GM12878 (cell line): Measurements from ENCODE around the gene MBNL1. TPM values are rescaled to one million over a fixed set of nuclear protein-coding genes. Genes with fewer than 3 reads are reported as not detected.

Source experiments
- ATAC-seq: fragments of 200-7000 bp; cut with Tn5 transposase; 3 replicates; pipeline ENCODE4 v1.9.1; 2020; ENCODE audit warnings: mild to moderate bottlenecking, moderate library complexity
- BruUV-seq: library from RNA; stranded (reverse); fragments of 400-500 nt; replicated peaks from 2 replicates; lab custom pipeline; 2021; lab: Mats Ljungman, UMichigan
- CTCF ChIA-PET: fragments of 300-600 bp; sonication (Branson Sonifier 250); formaldehyde crosslinking; extraction: SDS; loops from one replicate; lab custom pipeline; 2021; ENCODE audit warnings: inconsistent platforms; lab: Yijun Ruan, JAX
- POLR2A ChIA-PET: fragments of 350-600 bp; formaldehyde crosslinking; extraction: SDS; loops from one replicate; lab custom pipeline; 2021; ENCODE audit warnings: inconsistent platforms; lab: Charles Lee
- RAD21 ChIA-PET: fragments of 300-600 bp; sonication (Branson Sonifier 250); formaldehyde crosslinking; loops from one replicate; lab custom pipeline; 2023; ENCODE audit warnings: antibody characterized with exemption; ENCODE audit not compliant: unreplicated experiment; lab: Charles Lee
- SMC1A ChIA-PET: fragments of 300-600 bp; sonication (Branson Sonifier 250); formaldehyde crosslinking; loops from one replicate; lab custom pipeline; 2023; ENCODE audit not compliant: unreplicated experiment, uncharacterized antibody; lab: Charles Lee
- DNase-seq: peaks from one replicate; pipeline ENCODE4 v3.0.0-alpha.2; 2011; ENCODE audit warnings: low read depth, low spot score
- FAIRE-seq: peaks from 3 replicates; lab custom pipeline; 2011; peaks lifted over from hg19 to GRCh38; lab: Jason Lieb, UNC
- H2AFZ ChIP-seq: 2 replicates; pipeline ENCODE4 v1.6.0; 2011; ENCODE audit warnings: low read depth, low read length, control low read depth; ENCODE audit not compliant: control insufficient read depth
- H3K27ac ChIP-seq: 2 replicates; pipeline ENCODE4 v1.5.1; 2011; ENCODE audit warnings: control low read depth; ENCODE audit not compliant: control insufficient read depth, insufficient read depth
- H3K27me3 ChIP-seq, 2 experiments: replicated peaks in 1 of 2; 2 replicates each; pipeline versions ENCODE4 v1.6.0 to v1.6.1; 2011; ENCODE audit warnings: low read length in 1 of 2; ENCODE audit not compliant: control insufficient read depth in 2 of 2, insufficient read depth in 2 of 2
- H3K36me3 ChIP-seq, 2 experiments: 2 replicates each; pipeline ENCODE4 v1.5.1; 2011; ENCODE audit warnings: low read length in 1 of 2; ENCODE audit not compliant: control insufficient read depth in 2 of 2, insufficient read depth in 2 of 2
- H3K4me1 ChIP-seq: 2 replicates; pipeline ENCODE4 v1.6.1; 2011; ENCODE audit warnings: mild to moderate bottlenecking, low read length, moderate library complexity, mixed read lengths; ENCODE audit not compliant: control insufficient read depth, insufficient read depth
- H3K4me2 ChIP-seq: 2 replicates; pipeline ENCODE4 v1.6.0; 2011; ENCODE audit warnings: control low read depth; ENCODE audit not compliant: control insufficient read depth, insufficient read depth
- H3K4me3 ChIP-seq: fragments of 200-600 bp; sonication (generic); 2 replicates; pipeline ENCODE4 v1.5.1; 2016
- H3K79me2 ChIP-seq: 2 replicates; pipeline ENCODE4 v1.6.0; 2011; ENCODE audit warnings: low read length; ENCODE audit not compliant: control insufficient read depth, insufficient read depth
- H3K9ac ChIP-seq: 2 replicates; pipeline ENCODE4 v1.8.0; 2011; ENCODE audit warnings: low read length, control low read depth, mixed read lengths; ENCODE audit not compliant: control insufficient read depth, insufficient read depth
- H3K9me3 ChIP-seq: replicated peaks from 3 replicates; pipeline ENCODE4 v1.5.1; 2011; ENCODE audit warnings: mild to moderate bottlenecking, low read length; ENCODE audit not compliant: control insufficient read depth, insufficient read depth
- H4K20me1 ChIP-seq: 2 replicates; pipeline ENCODE4 v1.6.0; 2011; ENCODE audit not compliant: control insufficient read depth, insufficient read depth
- EGR1 ChIP-seq, 2 experiments: IDR thresholded peaks; 1 replicate in 1 of 2; 2 replicates in 1 of 2; pipeline ENCODE4 v1.6.1; 2011 to 2012; ENCODE audit warnings: low read depth in 2 of 2, low read length in 2 of 2, borderline replicate concordance in 1 of 2, mild to moderate bottlenecking in 1 of 2, moderate library complexity in 1 of 2
- RBBP5 ChIP-seq: fragments of 200-600 bp; sonication (generic); conservative IDR thresholded peaks from 2 replicates; pipeline ENCODE4 v1.6.1; 2016
- SREBF1 ChIP-seq: IDR thresholded peaks from 2 replicates; pipeline ENCODE4 v1.6.1; 2012; ENCODE audit warnings: mild to moderate bottlenecking, low read length
- TCF3 ChIP-seq: IDR thresholded peaks from 2 replicates; pipeline ENCODE4 v1.6.1; 2012; ENCODE audit warnings: low read depth, mild to moderate bottlenecking, low read length, borderline replicate concordance; ENCODE audit not compliant: insufficient read depth
- ZBTB40 ChIP-seq: fragments of 450-650 bp; IDR thresholded peaks from 2 replicates; pipeline ENCODE4 v1.6.1; 2016; ENCODE audit warnings: mild to moderate bottlenecking, moderate library complexity, borderline replicate concordance
- ZNF217 ChIP-seq: fragments of 450-650 bp; IDR thresholded peaks from 2 replicates; pipeline ENCODE4 v1.6.1; 2017; ENCODE audit warnings: antibody characterized with exemption, mild to moderate bottlenecking
- WGBS: methylation state at CpG from one replicate; pipeline ENCODE4 v1.1.6; 2016; ENCODE audit warnings: low lambda C conversion rate; ENCODE audit not compliant: insufficient replicate concordance, insufficient coverage; ENCODE audit errors: missing lambda C conversion rate; 5-methylcytosine and 5-hydroxymethylcytosine counted together
- in situ Hi-C: fragments of 300-500 bp; cut with MboI; formaldehyde crosslinking; loops from 9 replicates; pipeline ENCODE4 v1.14.3; 2018; ENCODE audit warnings: mixed read lengths
- intact Hi-C: fragments of 100-400 bp; cut with micrococcal nuclease; formaldehyde crosslinking; loops from one replicate; pipeline ENCODE4 v1.14.2; 2022; ENCODE audit not compliant: unreplicated experiment
- polyA plus RNA-seq, 11 experiments: library from polyadenylated mRNA; depleted of rRNA in 4 of 11; unstranded in 6 of 11; stranded (reverse) in 5 of 11; fragments of >200 nt; fragmentation: Nextera tagmentation in 4 of 11; fragmentation: Illumina TruSeq in 1 of 11; extraction: Ambion mirVana in 4 of 11; extraction: Trizol in 1 of 11; gene quantifications; 1 replicate in 1 of 11; 2 replicates in 10 of 11; pipeline versions ENCODE4 v1.2.1 to v1.2.3, GENCODE V29; 2011 to 2016; ENCODE audit warnings: inconsistent platforms in 2 of 11, missing spikeins in 2 of 11, low read depth in 1 of 11
- total RNA-seq, 4 experiments: library from RNA; depleted of rRNA in 3 of 4; stranded (reverse); fragments of >200 nt in 3 of 4; fragmentation: Illumina TruSeq in 1 of 4; extraction: Trizol in 1 of 4; gene quantifications; 2 replicates each; pipeline versions ENCODE4 v1.2.1 to v1.2.3, GENCODE V29; 2013 to 2021
- TF ChIP-seq, protein P1 (sequence below): fragments of 450-650 bp; IDR thresholded peaks from 2 replicates; pipeline ENCODE4 v1.6.1; 2018; ENCODE audit warnings: mild to moderate bottlenecking, low read depth, moderate library complexity; ENCODE audit not compliant: partially characterized antibody
- TF ChIP-seq, protein P2 (sequence below): fragments of 450-650 bp; IDR thresholded peaks from 2 replicates; pipeline ENCODE4 v1.6.1; 2017; ENCODE audit warnings: mild to moderate bottlenecking, moderate library complexity
- TF ChIP-seq, protein P3 (sequence below): fragments of 150-350 bp; IDR thresholded peaks from 2 replicates; pipeline ENCODE4 v1.6.1; 2014; ENCODE audit warnings: mild to moderate bottlenecking, low read depth, low read length

The MBNL1 gene
- total and polyA plus RNA-seq, 10 of the 15 experiments (the other 5 are each of a cell fraction or from before 2014, with no cell fraction given), result 59.6 to 337 (median 143) TPM

- H3K27ac ChIP-seq, result peak overlapping the region; percentile 37
- BruUV-seq, result no TSS peak
- no peak overlapping the region for H3K9ac ChIP-seq
- no peak overlapping the region for H3K4me2 ChIP-seq
- no peak overlapping the region for H3K4me3 ChIP-seq
- intact Hi-C loops, result no loop called here
- CTCF ChIA-PET, result interaction anchor here (1.1 to 27.4 kb wide), 13 partner anchors 5 to 442 kb away, joined by 3 to 379 read pairs (median 5); no protein-coding TSS in a partner anchor
- no peaks in the 10 kb centered on the region for H3K36me3 ChIP-seq
- DNase-seq, result no peak
- RAD21 ChIA-PET, result interaction anchor here (0.8 to 2.8 kb wide), 15 partner anchors 8 to 442 kb away, joined by 3 to 15 read pairs (median 5); no protein-coding TSS in a partner anchor
- no peaks in the 10 kb centered on the region for H3K27me3 ChIP-seq
- POLR2A ChIA-PET, result interaction anchor here (1.0 to 1.5 kb wide), 3 partner anchors 22 to 38 kb away, joined by 4 to 5 read pairs (median 5); no protein-coding TSS in a partner anchor
- H2AFZ ChIP-seq, result no peak overlapping the region; the same call in 1 of the 2 replicates
- peaks cover 17% of the 10 kb centered on the region for H3K4me1 ChIP-seq
- SMC1A ChIA-PET, result interaction anchor here (1.1 to 11.9 kb wide), 9 partner anchors 8 to 442 kb away, joined by 3 to 248 read pairs (median 8); no protein-coding TSS in a partner anchor
- ATAC-seq, result no peak
- FAIRE-seq, result no peak
- H3K79me2 ChIP-seq, result no peaks in the 10 kb centered on the region
- WGBS, result 46% methylated on average over 2 of the region's 2 CpGs
- no peaks in the 10 kb centered on the region for H4K20me1 ChIP-seq
- in situ Hi-C loops, result no loop called here
- no peaks in the 10 kb centered on the region; the same call in 2 of the 3 replicates for H3K9me3 ChIP-seq
- TF ChIP-seq TCF3 (no peak), ZNF217 (no peak), SREBF1 (no peak), EGR1 (IDR thresholded peaks at IDR 0.05; ENCODE audit: borderline replicate concordance in 1 of 2, low read depth in 2 of 2, low read length in 2 of 2) (no peak), RBBP5 (no peak), ZBTB40 (no peak)
- TF ChIP-seq, protein P1, sequence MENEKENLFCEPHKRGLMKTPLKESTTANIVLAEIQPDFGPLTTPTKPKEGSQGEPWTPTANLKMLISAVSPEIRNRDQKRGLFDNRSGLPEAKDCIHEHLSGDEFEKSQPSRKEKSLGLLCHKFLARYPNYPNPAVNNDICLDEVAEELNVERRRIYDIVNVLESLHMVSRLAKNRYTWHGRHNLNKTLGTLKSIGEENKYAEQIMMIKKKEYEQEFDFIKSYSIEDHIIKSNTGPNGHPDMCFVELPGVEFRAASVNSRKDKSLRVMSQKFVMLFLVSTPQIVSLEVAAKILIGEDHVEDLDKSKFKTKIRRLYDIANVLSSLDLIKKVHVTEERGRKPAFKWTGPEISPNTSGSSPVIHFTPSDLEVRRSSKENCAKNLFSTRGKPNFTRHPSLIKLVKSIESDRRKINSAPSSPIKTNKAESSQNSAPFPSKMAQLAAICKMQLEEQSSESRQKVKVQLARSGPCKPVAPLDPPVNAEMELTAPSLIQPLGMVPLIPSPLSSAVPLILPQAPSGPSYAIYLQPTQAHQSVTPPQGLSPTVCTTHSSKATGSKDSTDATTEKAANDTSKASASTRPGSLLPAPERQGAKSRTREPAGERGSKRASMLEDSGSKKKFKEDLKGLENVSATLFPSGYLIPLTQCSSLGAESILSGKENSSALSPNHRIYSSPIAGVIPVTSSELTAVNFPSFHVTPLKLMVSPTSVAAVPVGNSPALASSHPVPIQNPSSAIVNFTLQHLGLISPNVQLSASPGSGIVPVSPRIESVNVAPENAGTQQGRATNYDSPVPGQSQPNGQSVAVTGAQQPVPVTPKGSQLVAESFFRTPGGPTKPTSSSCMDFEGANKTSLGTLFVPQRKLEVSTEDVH, result no peak
- TF ChIP-seq, protein P2, sequence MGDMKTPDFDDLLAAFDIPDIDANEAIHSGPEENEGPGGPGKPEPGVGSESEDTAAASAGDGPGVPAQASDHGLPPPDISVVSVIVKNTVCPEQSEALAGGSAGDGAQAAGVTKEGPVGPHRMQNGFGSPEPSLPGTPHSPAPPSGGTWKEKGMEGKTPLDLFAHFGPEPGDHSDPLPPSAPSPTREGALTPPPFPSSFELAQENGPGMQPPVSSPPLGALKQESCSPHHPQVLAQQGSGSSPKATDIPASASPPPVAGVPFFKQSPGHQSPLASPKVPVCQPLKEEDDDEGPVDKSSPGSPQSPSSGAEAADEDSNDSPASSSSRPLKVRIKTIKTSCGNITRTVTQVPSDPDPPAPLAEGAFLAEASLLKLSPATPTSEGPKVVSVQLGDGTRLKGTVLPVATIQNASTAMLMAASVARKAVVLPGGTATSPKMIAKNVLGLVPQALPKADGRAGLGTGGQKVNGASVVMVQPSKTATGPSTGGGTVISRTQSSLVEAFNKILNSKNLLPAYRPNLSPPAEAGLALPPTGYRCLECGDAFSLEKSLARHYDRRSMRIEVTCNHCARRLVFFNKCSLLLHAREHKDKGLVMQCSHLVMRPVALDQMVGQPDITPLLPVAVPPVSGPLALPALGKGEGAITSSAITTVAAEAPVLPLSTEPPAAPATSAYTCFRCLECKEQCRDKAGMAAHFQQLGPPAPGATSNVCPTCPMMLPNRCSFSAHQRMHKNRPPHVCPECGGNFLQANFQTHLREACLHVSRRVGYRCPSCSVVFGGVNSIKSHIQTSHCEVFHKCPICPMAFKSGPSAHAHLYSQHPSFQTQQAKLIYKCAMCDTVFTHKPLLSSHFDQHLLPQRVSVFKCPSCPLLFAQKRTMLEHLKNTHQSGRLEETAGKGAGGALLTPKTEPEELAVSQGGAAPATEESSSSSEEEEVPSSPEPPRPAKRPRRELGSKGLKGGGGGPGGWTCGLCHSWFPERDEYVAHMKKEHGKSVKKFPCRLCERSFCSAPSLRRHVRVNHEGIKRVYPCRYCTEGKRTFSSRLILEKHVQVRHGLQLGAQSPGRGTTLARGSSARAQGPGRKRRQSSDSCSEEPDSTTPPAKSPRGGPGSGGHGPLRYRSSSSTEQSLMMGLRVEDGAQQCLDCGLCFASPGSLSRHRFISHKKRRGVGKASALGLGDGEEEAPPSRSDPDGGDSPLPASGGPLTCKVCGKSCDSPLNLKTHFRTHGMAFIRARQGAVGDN, result no peak
- TF ChIP-seq, protein P3, sequence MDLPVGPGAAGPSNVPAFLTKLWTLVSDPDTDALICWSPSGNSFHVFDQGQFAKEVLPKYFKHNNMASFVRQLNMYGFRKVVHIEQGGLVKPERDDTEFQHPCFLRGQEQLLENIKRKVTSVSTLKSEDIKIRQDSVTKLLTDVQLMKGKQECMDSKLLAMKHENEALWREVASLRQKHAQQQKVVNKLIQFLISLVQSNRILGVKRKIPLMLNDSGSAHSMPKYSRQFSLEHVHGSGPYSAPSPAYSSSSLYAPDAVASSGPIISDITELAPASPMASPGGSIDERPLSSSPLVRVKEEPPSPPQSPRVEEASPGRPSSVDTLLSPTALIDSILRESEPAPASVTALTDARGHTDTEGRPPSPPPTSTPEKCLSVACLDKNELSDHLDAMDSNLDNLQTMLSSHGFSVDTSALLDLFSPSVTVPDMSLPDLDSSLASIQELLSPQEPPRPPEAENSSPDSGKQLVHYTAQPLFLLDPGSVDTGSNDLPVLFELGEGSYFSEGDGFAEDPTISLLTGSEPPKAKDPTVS, result no peak
Measured at GRCh38 chr3:152513301-152513960, 244.7 kb downstream of the MBNL1 start.
